ENCODE results near the gene EID2B.
A peak's percentile ranks its signal among the peaks of the same experiment; 100 is the strongest.

The EID2B gene

GRCh38 chr19:39532233-39533002 lies at the start of gene EID2B:
EID2B (minus strand) TSS chr19:39532852; CDS start chr19:39532802, 50 bp downstream.
- FAIRE-seq: peak; percentile 82

GRCh38 chr19:39582442-39582841 lies 49.8 kb upstream of the EID2B start:
- FAIRE-seq: no peak

- no peak for FAIRE-seq
These were observed 36.0 kb upstream of the EID2B start for GRCh38 chr19:39568604-39569003.

GRCh38 chr19:39566064-39566463 lies 33.4 kb upstream of the EID2B start:
- no peak for FAIRE-seq

- no peak for FAIRE-seq
These were observed 30.8 kb upstream of the EID2B start for GRCh38 chr19:39563408-39563807.

- no peak for FAIRE-seq
These were observed 26.0 kb upstream of the EID2B start for GRCh38 chr19:39558624-39559117.

GRCh38 chr19:39557811-39558623 lies 25.4 kb upstream of the EID2B start:
- FAIRE-seq: no peak

- FAIRE-seq: no peak
These were observed 23.2 kb upstream of the EID2B start for GRCh38 chr19:39555883-39556282.

- FAIRE-seq: no peak
These were observed 22.2 kb upstream of the EID2B start for GRCh38 chr19:39554701-39555311.

GRCh38 chr19:39553082-39553652 lies 20.5 kb upstream of the EID2B start:
- no peak for FAIRE-seq

GRCh38 chr19:39550197-39550596 lies 17.5 kb upstream of the EID2B start:
- FAIRE-seq: no peak

GRCh38 chr19:39546599-39546998 lies 13.9 kb upstream of the EID2B start:
- no peak for FAIRE-seq

GRCh38 chr19:39544911-39545310 lies 12.3 kb upstream of the EID2B start:
- FAIRE-seq: no peak

GRCh38 chr19:39544226-39544903 lies 11.7 kb upstream of the EID2B start:
- no peak for FAIRE-seq

GRCh38 chr19:39543477-39543857 lies 10.8 kb upstream of the EID2B start:
- FAIRE-seq: no peak

- FAIRE-seq: no peak
These were observed 9.6 kb upstream of the EID2B start for GRCh38 chr19:39542206-39542605.

GRCh38 chr19:39540333-39540673 lies 7.7 kb upstream of the EID2B start:
- no peak for FAIRE-seq

GRCh38 chr19:39539518-39540332 lies 7.1 kb upstream of the EID2B start, which contains the start of gene EID2:
EID2 (minus strand) TSS chr19:39540161; CDS start chr19:39540079, 82 bp downstream.
- FAIRE-seq: peak; percentile 95

- no peak for FAIRE-seq
These were observed 6.5 kb upstream of the EID2B start for GRCh38 chr19:39539165-39539517.

- FAIRE-seq: no peak
These were observed 1.1 kb upstream of the EID2B start for GRCh38 chr19:39533791-39534190.

GRCh38 chr19:39533003-39533512 lies 406 bp upstream of the EID2B start:
- FAIRE-seq: no peak

GRCh38 chr19:39531834-39532232 lies 819 bp downstream of the EID2B start:
- FAIRE-seq: no peak

All from A204.1 (cell line).